Stimulated activated CD4-positive, alpha-beta T cell treated with anti-CD3 and anti-CD28 coated beads, Interleukin-4, amount 100 ng/mL, for 1 hour (primary cell): ENCODE measurements around the gene TMEM80.
A peak's percentile ranks its signal among the peaks of the same experiment; 100 is the strongest.
"Not testable (repeated sequence)": the region's sequence is repeated elsewhere in the genome, so short reads cannot be mapped to it uniquely, and the experiment has no call there.

Experiments
- DNase-seq: peaks from one replicate; pipeline ENCODE4 v3.0.0-alpha.2; 2020

TMEM80 gene

DNA sequence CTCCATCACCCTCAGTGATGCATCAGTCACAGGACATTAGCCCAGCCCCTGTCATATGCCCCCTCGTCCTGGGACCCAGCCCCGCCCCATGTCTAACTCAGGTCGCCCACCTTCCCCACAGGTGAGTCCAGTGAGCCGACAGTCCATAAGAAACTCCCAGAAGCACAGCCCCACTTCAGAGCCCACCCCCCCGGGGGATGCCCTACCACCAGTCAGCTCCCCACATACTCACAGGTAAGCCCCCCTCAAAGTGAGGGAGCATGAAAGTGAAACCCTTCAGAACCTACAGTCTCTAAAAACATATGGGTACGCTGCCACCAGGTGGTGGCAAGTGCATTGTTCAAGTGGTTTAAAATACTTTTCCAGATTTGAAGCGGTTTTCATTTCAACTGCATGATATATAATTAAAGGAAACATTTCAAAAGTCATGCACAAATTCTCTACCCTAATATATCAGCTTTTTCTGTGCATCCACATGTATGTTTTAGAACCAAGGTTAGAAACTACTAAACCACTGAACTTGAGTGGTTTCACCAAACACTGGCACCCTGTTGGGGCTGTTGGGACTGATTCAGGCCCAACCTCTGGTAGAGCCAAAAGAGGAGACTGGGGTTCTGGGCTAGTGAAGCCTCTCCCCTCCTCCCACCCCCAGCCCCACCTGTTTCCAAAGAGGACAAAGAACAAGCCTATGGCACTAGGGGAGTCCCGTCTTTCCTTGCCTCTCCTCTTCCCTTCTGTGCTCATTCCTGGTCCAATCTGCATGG lies 27.7 kb downstream of the TMEM80 start:
- DNase-seq: peak; percentile 55

DNA sequence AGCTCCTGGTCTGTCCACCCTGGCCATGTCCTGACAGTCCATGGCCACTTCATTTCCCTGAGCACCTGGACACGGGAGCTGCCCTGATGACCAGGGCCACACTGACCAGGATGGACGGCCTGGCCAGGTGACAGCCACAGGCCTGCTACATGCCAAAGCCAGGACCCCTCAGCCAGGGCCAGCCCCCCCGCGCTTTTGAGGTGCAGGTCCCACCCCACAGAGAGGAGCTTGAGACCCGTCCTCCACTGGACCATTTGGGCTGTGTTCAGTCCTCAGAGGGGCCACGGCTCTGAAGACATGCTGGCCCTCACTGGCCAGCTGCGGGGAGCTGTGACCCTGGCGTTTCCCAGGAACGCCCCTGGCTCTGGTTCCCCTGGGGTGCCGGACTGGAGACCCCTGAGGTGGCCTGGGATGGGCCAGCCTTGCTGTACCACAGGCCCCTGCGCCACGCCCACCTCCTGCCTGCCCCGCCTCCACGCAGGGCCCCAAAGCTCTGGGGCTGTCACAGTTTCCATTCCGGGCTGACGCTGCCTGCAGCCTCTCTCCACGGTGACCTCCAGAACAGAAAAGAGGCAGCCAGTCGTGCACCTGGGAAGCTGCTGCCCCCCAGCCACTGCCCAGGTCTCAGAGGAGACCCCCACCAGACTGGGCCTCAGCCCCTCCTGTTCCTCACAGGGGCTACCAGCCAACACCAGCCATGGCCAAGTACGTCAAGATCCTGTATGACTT lies 28.6 kb downstream of the TMEM80 start:
- DNase-seq: no peak

- DNase-seq: no peak
These were observed 29.3 kb downstream of the TMEM80 start for GRCh38 chr11:724778-725386.

DNA sequence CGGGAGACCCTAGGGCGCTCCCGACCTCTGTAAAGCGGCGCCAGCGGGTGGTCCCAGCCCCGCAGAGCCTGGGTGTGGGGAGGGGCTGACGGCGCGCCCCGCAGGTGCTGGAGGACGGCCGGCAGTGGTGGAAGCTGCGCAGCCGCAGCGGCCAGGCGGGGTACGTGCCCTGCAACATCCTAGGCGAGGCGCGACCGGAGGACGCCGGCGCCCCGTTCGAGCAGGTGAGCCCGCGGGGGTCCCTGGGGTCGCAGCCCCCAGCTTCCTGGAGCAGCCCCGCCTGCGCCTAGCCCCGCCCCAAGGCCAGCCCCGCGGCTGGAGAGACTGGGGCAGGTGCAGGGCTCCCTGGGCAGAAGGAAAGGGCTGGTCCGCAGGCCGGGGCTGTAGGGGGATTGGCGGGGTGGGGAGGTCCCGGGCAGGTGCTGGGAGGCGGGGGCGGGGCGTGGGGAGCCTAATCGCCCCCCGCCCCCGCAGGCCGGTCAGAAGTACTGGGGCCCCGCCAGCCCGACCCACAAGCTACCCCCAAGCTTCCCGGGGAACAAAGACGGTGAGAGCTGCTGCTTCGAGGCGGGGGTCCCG lies 30.1 kb downstream of the TMEM80 start:
- DNase-seq: no peak

GRCh38 chr11:726278-727220 lies 30.9 kb downstream of the TMEM80 start:
- DNase-seq: peak; percentile 47

- no peak for DNase-seq
These were observed 31.7 kb downstream of the TMEM80 start for GRCh38 chr11:727281-727701.

- peak; percentile 81 for DNase-seq
These were observed 32.5 kb downstream of the TMEM80 start for GRCh38 chr11:727859-728748.

GRCh38 chr11:728901-729491 lies 33.4 kb downstream of the TMEM80 start:
- DNase-seq: no peak

- DNase-seq: no peak
These were observed 34.0 kb downstream of the TMEM80 start for GRCh38 chr11:729492-730074.

- no peak for DNase-seq
These were observed 37.5 kb downstream of the TMEM80 start for GRCh38 chr11:733072-733471.

GRCh38 chr11:734541-734940 lies 38.9 kb downstream of the TMEM80 start:
- DNase-seq: not testable (repeated sequence)

- no peak for DNase-seq
These were observed 41.8 kb downstream of the TMEM80 start for GRCh38 chr11:737366-737765.

GRCh38 chr11:737899-738298 lies 42.3 kb downstream of the TMEM80 start:
- DNase-seq: not testable (repeated sequence)

GRCh38 chr11:742156-742546 lies 46.5 kb downstream of the TMEM80 start:
- no peak for DNase-seq

DNA sequence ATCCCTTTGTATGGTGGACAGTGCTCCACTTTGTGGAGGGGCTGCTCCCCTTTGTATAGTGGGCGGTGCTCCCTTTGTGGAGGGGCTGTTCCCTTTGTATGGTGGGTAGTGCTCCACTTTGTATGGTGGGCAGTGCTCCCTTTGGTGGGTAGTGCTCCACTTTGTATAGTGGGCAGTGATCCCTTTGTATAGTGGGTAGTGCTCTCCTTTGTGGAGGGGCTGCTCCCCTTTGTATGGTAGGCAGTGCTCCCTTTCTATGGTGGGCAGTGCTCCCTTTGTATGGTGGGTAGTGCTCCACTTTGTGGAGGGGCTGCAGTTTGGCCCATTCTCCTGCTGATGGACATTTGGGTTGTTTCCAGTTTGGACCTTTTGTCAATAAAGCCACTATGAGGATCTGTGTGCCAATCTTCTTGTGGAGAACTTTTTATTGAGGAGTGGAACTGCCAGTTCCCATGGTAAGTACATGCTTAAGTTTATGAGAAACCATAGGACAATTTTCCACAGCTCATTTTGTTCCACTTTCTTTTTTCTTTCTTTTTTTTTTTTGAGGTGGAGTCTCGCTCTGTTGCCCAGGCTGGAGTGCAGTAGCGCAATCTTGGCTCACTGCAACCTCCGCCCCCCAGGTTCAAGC lies 47.1 kb downstream of the TMEM80 start:
- no peak for DNase-seq

DNA sequence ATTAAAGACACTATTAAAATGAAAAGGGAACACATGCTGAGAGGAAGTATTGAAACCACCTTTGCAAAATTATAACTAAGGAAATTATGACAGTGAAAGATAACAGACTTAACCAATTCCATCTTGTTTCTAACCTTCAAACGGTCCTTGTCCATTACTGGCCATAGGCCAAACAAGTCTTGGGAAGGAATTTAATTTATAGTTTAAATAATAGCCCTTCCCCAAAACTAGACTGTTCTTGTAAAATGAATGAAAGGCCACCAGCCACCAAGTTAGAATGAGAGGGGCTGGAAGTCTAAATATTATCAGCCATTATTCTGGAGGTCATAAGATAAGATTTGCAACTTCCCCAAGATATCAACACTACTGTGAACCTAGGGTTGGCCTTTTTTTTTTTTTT lies 49.8 kb downstream of the TMEM80 start:
- DNase-seq: no peak

- DNase-seq: no peak
These were observed 50.9 kb downstream of the TMEM80 start for GRCh38 chr11:746289-747157.

- DNase-seq: peak; percentile 87
These were observed 51.8 kb downstream of the TMEM80 start, which contains the start of gene TALDO1 for GRCh38 chr11:747158-748006. Gene TALDO1 (plus strand): TSS chr11:747464. CDS start chr11:747482, 18 bp downstream.
